Astrocyte (in vitro differentiated cells and primary cell): ENCODE data around the gene HOMER3. TPM values are rescaled to one million over a fixed set of nuclear protein-coding genes. Genes with fewer than 3 reads are reported as not detected.

ENCODE experiments used
- DNase-seq: peaks from one replicate; pipeline ENCODE4 v3.0.0-alpha.2; 2010; ENCODE audit warnings: low read depth
- FAIRE-seq: peaks from 2 replicates; lab custom pipeline; 2011; peaks lifted over from hg19 to GRCh38; lab: Jason Lieb, UNC
- H2AFZ ChIP-seq: 2 replicates; pipeline ENCODE4 v1.6.0; 2012; ENCODE audit warnings: low read depth, low read length, inconsistent platforms
- H3K27ac ChIP-seq: 2 replicates; pipeline ENCODE4 v1.5.1; 2011; ENCODE audit warnings: low read depth, low read length, inconsistent platforms
- H3K27me3 ChIP-seq: 2 replicates; pipeline ENCODE4 v1.6.0; 2011; ENCODE audit warnings: low read length, inconsistent platforms; ENCODE audit not compliant: insufficient read depth
- H3K36me3 ChIP-seq: 2 replicates; pipeline ENCODE4 v1.5.1; 2011; ENCODE audit warnings: low read length, inconsistent platforms; ENCODE audit not compliant: insufficient read depth
- H3K4me1 ChIP-seq: 2 replicates; pipeline ENCODE4 v1.5.1; 2011; ENCODE audit warnings: low read length, inconsistent platforms; ENCODE audit not compliant: insufficient read depth
- H3K4me2 ChIP-seq: 2 replicates; pipeline ENCODE4 v1.6.0; 2012; ENCODE audit warnings: low read length, inconsistent platforms
- H3K4me3 ChIP-seq: 2 replicates; pipeline ENCODE4 v1.5.1; 2011; ENCODE audit warnings: low read depth, mild to moderate bottlenecking, low read length, inconsistent platforms; ENCODE audit not compliant: insufficient read depth
- H3K79me2 ChIP-seq: 2 replicates; pipeline ENCODE4 v1.6.0; 2012; ENCODE audit warnings: mild to moderate bottlenecking, low read length, inconsistent platforms; ENCODE audit not compliant: insufficient read depth
- H3K9ac ChIP-seq: 2 replicates; pipeline ENCODE4 v1.6.0; 2012; ENCODE audit warnings: mild to moderate bottlenecking, low read length, inconsistent platforms
- H3K9me3 ChIP-seq: 2 replicates; pipeline ENCODE4 v1.5.1; 2012; ENCODE audit warnings: low read depth, mild to moderate bottlenecking, low read length, inconsistent platforms; ENCODE audit not compliant: insufficient read depth
- H4K20me1 ChIP-seq: 2 replicates; pipeline ENCODE4 v1.6.0; 2012; ENCODE audit warnings: low read length, inconsistent platforms; ENCODE audit not compliant: insufficient read depth
- H3K27ac Mint-ChIP-seq: one replicate; pipeline ENCODE4 v1.8.0; 2021; ENCODE audit warnings: mild to moderate bottlenecking, mixed read lengths; ENCODE audit not compliant: unreplicated experiment
- H3K27me3 Mint-ChIP-seq: one replicate; pipeline ENCODE4 v1.8.0; 2021; ENCODE audit warnings: low read depth, mixed read lengths; ENCODE audit not compliant: unreplicated experiment
- H3K36me3 Mint-ChIP-seq: one replicate; pipeline ENCODE4 v1.8.0; 2021; ENCODE audit warnings: low read depth, mixed read lengths; ENCODE audit not compliant: unreplicated experiment
- H3K4me1 Mint-ChIP-seq: one replicate; pipeline ENCODE4 v1.8.0; 2021; ENCODE audit warnings: low read depth, mixed read lengths; ENCODE audit not compliant: unreplicated experiment
- H3K4me3 Mint-ChIP-seq: one replicate; pipeline ENCODE4 v1.8.0; 2021; ENCODE audit warnings: mild to moderate bottlenecking, moderate library complexity, mixed read lengths; ENCODE audit not compliant: unreplicated experiment
- H3K9me3 Mint-ChIP-seq: one replicate; pipeline ENCODE4 v1.8.0; 2021; ENCODE audit warnings: mild to moderate bottlenecking, mixed read lengths; ENCODE audit not compliant: unreplicated experiment
- CTCF ChIP-seq: IDR thresholded peaks from 2 replicates; pipeline ENCODE4 v1.5.1; 2011; ENCODE audit warnings: low read depth, mild to moderate bottlenecking, inconsistent platforms, low read length, moderate library complexity; ENCODE audit not compliant: insufficient read depth
- EZH2 ChIP-seq: IDR thresholded peaks from 2 replicates; pipeline ENCODE4 v1.6.1; 2012; ENCODE audit warnings: mild to moderate bottlenecking, low read length, inconsistent platforms; ENCODE audit not compliant: insufficient read depth
- total RNA-seq: library from RNA; stranded (reverse); gene quantifications from 2 replicates; pipeline ENCODE4 v1.2.1, GENCODE V29; 2021

The HOMER3 gene
- total RNA-seq, 1 donor from 2014 or later, result 41.9 TPM

GRCh38 chr19:18941628-18942354, 774 bp upstream of the HOMER3 start:
- Histone ChIP-seq H2AFZ (peak overlapping the region; percentile 64), H3K27me3 (no peaks in the 10 kb centered on the region), H3K36me3 (peaks cover 3% of the 10 kb centered on the region), H3K9me3 (no peaks in the 10 kb centered on the region), H3K27ac (no peak overlapping the region), H3K4me3 (peak overlapping the region; percentile 8), H3K4me2 (peak overlapping the region; percentile 78), H3K9ac (peak overlapping the region; percentile 43), H3K4me1 (peaks cover 12% of the 10 kb centered on the region), H3K79me2 (peaks cover 21% of the 10 kb centered on the region), H4K20me1 (peaks cover 35% of the 10 kb centered on the region)
- no peak for DNase-seq
- no peak for TF ChIP-seq CTCF
- H3K36me3 Mint-ChIP-seq, result peaks cover 16% of the 10 kb centered on the region
- peak overlapping the region; percentile 44 for H3K27ac Mint-ChIP-seq
- no peak for FAIRE-seq
- no peaks in the 10 kb centered on the region for H3K9me3 Mint-ChIP-seq
- peaks cover 20% of the 10 kb centered on the region for H3K27me3 Mint-ChIP-seq
- H3K4me1 Mint-ChIP-seq, result peaks cover 6% of the 10 kb centered on the region
- H3K4me3 Mint-ChIP-seq, result peak overlapping the region; percentile 76

GRCh38 chr19:18939922-18940768, 872 bp downstream of the HOMER3 start:
- TF ChIP-seq CTCF, result no peak
- no peak for TF ChIP-seq EZH2
- Histone ChIP-seq H3K36me3 (peaks cover 3% of the 10 kb centered on the region), H3K27ac (peak overlapping the region; percentile 71), H4K20me1 (peaks cover 31% of the 10 kb centered on the region), H3K4me2 (peak overlapping the region; percentile 99), H3K4me1 (peaks cover 12% of the 10 kb centered on the region), H3K9ac (peak overlapping the region; percentile 93), H3K27me3 (no peaks in the 10 kb centered on the region), H3K79me2 (peaks cover 21% of the 10 kb centered on the region), H3K4me3 (peak overlapping the region; percentile 90), H3K9me3 (no peaks in the 10 kb centered on the region), H2AFZ (peak overlapping the region; percentile 77)
- Mint-ChIP-seq H3K4me3 (peak overlapping the region; percentile 90), H3K27me3 (peaks cover 17% of the 10 kb centered on the region), H3K4me1 (peaks cover 6% of the 10 kb centered on the region), H3K27ac (peak overlapping the region; percentile 75), H3K9me3 (no peaks in the 10 kb centered on the region), H3K36me3 (peaks cover 8% of the 10 kb centered on the region)
- peak; percentile 26 for DNase-seq
- no peak for FAIRE-seq
